Activated T-helper 1 cell treated with anti-CD3 and anti-CD28 coated beads, Interleukin-2, amount 50 U/mL, for 16 hours (primary cell): Measurements from ENCODE around the gene ANKRD2.
"Not testable (repeated sequence)": the region's sequence is repeated elsewhere in the genome, so short reads cannot be mapped to it uniquely, and the experiment has no call there.

Experiments used
- DNase-seq, 2 donors: peaks; one replicate each; pipeline ENCODE4 v3.0.0-alpha.2; 2020; ENCODE audit warnings: low read depth in 1 of 2, low spot score in 1 of 2

ANKRD2 gene

GRCh38 chr10:97546456-97547270 is 25.9 kb upstream of the ANKRD2 start:
- no peak for DNase-seq

GRCh38 chr10:97547271-97547600 is 25.3 kb upstream of the ANKRD2 start:
- no peak for DNase-seq

GRCh38 chr10:97547962-97548361 is 24.6 kb upstream of the ANKRD2 start:
- DNase-seq = no peak

- no peak for DNase-seq
These were observed 23.6 kb upstream of the ANKRD2 start for GRCh38 chr10:97548828-97549455.

- DNase-seq = no peak
These were observed 22.8 kb upstream of the ANKRD2 start for GRCh38 chr10:97549587-97550322.

DNA sequence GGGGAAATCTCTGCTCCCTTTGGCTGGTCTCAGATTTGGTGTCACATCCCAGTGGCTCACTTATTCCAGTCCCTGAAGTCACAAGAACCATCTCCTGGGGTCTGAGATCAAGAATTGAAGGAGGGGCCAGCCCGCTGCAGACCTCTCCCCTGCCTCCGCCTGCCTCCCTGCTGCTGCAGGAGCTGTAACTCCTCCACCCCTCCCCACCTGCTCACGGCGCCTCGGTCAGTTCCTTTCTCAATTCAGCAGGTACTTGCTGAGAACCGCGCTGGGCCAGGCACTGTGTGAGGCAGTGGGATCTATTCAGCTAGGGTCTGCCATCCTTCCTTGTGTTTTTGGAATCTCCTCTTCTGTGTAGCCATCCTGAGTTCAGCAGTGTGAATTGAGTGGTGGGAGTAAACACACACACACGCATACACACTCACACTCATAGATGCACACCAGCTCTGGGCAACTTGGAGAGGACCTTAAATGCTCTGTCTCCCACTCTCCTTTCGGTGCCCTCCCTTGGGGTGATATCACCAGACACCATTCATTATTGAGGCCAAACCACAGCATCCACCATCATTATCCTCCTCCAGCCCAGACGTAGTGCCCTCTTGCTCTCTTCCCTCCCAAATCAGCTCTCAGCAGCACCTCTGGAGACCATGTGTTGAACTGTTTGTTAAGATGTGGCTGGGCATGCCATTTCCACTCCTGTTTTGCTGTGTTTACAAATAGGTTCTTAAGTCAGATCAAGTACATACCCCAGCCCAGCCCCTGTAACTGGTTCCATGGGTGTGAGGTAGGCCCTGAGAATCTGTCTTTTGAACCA is 22.0 kb upstream of the ANKRD2 start:
- DNase-seq = no peak

DNA sequence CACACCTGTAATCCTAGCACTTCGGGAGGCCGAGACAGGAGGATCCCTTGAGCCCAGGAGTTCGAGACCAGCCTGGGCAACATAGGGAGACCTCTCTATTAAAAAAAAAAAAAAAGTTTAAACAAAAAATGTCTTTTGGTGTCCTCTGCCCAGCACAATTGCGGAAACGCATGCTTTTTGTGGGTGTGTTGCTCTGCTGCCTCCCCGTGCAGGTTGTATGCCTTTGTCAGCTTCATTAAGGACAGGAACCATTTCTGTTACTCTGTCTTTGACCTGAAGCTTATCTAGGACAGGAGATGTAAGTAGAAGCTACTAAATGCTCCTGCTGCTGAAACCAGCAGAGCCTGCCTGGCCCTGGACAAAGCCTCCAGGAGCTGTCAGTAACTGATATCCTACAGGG is 21.3 kb upstream of the ANKRD2 start:
- no peak for DNase-seq

- peak; percentile 32 to 37 for DNase-seq
These were observed 19.0 kb upstream of the ANKRD2 start for GRCh38 chr10:97553575-97554031.

DNA sequence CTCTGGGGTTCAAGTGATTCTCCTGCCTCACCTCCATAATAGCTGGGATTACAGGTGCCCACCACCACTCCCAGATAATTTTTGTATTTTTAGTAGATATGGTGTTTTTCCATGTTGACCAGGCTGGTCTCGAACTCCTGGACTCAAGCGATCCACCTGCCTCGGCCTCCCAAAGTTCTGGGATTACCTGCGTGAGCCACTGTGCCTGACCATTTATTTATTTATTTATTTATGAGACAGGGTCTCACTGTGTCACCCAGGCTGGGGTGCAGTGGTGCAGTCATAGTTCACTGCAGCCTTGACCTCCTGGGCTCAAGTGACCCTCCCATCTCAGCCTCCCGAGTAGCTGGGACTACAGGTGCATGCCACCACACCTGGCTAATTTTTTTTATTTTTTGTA is 18.2 kb upstream of the ANKRD2 start:
- DNase-seq = not testable (repeated sequence)

DNA sequence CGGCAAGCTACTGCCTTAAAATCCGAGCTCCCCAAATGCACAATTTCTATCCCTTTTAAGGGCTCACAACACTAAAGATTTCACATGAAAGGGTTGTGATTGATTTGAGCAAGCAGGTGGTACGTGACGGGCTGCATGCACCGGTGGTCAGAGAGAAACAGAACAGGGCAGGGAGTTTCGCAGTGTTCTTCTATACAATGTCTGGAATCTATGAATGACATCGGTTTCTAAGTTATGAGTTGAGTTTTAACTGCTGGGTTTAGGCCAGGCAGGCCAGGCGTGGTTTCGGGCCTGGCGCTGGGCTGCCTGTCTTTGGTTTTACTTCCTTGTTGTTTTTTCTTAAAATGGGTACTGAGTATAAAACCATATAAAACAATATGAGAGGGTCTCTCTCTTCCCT is 17.0 kb upstream of the ANKRD2 start:
- DNase-seq = not testable (repeated sequence)

- not testable (repeated sequence) for DNase-seq
These were observed 11.7 kb upstream of the ANKRD2 start for GRCh38 chr10:97560731-97561381.

DNA sequence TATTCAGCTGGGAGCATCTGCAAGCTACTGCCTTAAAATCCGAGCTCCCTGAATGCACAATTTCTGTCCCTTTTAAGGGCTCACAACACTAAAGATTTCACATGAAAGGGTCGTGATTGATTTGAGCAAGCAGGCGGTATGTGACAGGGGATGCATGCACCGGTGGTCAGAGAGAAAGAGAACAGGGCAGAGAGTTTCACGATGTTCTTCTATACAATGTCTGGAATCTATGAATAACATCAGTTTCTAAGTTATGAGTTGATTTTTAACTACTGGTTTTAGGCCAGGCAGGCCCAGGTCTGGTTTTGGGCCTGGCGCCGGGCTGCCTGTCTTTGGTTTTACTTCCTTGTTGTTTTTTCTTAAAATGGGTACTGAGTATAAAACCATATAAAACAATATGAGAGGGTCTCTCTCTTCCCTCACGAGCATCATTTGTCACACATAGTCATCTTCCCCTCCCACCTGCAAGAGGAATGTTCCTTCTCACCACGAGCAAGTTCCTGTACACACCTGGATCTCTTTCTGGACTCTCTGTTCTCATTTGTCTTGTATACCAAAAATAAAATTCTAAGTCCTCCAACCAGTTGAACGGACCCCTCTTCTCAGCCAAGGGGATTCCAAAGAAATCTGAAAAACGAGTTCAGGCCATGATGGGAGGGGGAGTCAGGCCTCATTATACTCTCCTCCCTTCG is 11.0 kb upstream of the ANKRD2 start:
- not testable (repeated sequence) for DNase-seq

DNA sequence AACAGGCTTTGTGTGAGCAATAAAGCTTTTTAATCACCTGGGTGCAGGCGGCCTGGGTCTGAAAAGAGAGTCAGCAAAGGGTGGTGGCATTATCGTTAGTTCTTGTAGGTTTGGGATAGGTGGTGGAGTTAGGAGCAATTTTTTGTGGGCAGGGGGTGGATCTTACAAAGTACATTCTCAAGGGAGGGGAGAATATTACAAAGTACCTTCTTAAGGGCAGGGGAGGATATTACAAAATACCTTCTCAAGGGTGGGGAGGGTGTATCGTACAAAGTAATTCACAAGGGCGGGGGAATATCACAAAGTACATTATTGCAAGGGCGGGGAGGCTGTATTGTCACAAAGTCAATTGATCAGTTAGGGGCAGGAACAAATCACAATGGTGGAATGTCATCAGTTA is 10.2 kb upstream of the ANKRD2 start:
- DNase-seq = not testable (repeated sequence)

DNA sequence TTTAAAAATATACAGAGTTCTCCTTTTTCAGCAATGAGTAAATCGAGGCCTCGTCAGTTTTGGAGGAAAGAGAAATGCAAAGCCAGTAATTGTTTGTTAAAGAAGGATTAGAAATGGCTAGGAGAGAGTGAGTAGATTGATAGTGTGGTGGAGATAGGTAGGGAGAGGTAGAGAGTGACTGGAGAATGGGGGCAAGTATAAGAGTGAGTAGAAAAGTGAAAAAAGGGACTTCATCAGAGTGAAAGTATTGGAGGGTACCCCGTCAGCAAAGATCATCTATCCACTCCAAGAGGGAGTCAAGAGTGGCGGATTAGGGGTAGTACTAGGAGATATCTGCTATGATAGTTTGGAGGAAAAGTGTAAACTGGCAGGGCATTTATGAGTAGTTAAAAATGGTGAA is 9.2 kb upstream of the ANKRD2 start:
- DNase-seq = no peak

DNA sequence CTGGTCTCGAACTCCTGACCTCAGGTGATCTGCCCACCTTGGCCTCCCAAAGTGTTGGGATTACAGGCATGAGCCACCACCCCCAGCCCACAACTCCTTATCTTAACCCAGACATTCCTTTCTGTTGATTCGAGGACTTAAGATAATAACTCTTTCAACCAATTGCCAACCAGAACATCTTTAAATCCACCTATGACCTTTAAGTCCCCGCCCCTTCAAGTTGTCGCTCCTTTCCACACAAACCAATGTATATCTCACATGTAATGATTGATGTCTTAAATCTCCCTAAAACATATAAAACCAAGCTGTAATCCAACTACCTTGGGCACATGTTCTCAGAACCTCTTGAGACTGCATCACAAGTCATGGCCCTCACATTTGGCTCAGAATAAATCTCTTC is 7.8 kb upstream of the ANKRD2 start:
- DNase-seq = no peak

DNA sequence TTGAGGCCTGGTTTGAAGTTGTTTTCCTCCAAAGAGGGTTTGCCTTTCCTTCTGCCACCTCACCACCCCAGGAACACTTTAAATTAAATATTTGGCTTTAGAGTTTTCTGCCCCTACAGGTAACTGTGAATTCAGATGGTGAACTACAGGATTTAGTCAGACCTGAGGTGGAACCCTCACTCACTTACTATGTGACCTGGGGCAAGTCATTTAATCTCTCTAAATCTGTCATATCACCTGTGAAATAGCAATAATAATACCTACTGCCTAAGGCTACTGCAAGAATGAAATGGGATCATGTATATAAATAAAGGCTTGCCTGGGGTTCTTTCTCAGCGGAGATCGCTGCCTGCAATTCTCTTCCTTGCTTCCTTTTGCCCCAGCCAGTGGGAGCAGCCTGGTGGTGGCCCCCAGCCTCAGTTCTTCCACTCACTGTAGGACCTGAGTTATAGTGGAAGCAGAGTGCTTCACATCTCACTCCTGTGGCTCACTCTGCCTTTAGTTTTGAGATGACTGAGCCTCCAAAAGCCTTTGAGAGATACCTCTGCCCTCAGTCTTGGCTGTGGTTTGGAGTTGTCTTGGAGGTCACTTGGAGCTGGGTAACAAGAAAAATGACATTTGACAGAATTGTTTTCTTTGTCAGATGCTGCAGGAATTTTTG is 6.1 kb upstream of the ANKRD2 start:
- no peak for DNase-seq

DNA sequence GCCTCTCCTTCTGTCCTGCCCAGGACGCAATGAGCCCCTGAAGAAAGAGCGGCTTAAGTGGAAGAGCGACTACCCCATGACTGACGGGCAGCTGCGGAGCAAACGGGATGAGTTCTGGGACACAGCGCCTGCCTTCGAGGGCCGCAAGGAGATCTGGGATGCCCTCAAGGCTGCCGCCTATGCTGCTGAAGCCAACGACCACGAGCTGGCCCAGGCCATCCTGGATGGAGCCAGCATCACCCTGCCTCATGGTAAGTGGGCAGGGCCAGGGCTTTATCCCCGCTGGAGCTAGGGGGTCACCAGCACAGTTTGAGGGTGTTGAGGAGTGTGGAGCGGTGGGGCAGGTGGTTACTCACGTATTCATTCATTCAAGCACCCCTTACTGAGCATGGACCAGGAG is 4.7 kb upstream of the ANKRD2 start:
- no peak for DNase-seq

GRCh38 chr10:97570146-97570788 is 2.3 kb upstream of the ANKRD2 start:
- DNase-seq = no peak

- DNase-seq = no peak
These were observed 1.6 kb upstream of the ANKRD2 start for GRCh38 chr10:97570789-97571471.
